Transverse colon (tissue), 4 donors: Measurements from ENCODE around the gene AXDND1. TPM values are rescaled to one million over a fixed set of nuclear protein-coding genes. Genes with fewer than 3 reads are reported as not detected.
"Not testable (repeated sequence)": the region's sequence is repeated elsewhere in the genome, so short reads cannot be mapped to it uniquely, and the experiment has no call there.

Experiments used
- DNase-seq: peaks from one replicate; pipeline ENCODE4 v3.0.0-alpha.2; 2019
- H3K27ac ChIP-seq, 4 donors: fragments of 200-600 bp; sonication (generic); 2 replicates each; pipeline ENCODE4 v1.5.1; 2016 to 2018; ENCODE audit warnings: inconsistent platforms in 4 of 4
- H3K27me3 ChIP-seq: fragments of 200-600 bp; sonication (generic); 2 replicates; pipeline ENCODE4 v1.5.1; 2017; ENCODE audit warnings: inconsistent platforms
- H3K36me3 ChIP-seq, 4 donors: fragments of 200-600 bp; sonication (generic); 2 replicates each; pipeline ENCODE4 v1.5.1; 2017 to 2019; ENCODE audit warnings: inconsistent platforms in 4 of 4
- H3K4me1 ChIP-seq, 4 donors: fragments of 200-600 bp; sonication (generic); 2 replicates each; pipeline ENCODE4 v1.5.1; 2017 to 2020; ENCODE audit warnings: inconsistent platforms in 4 of 4
- H3K4me3 ChIP-seq, 4 donors: fragments of 200-600 bp; sonication (generic); 1 replicate in 1 of 4; 2 replicates in 3 of 4; pipeline versions ENCODE4 v1.5.1 to v1.6.1; 2017 to 2019; ENCODE audit warnings: inconsistent platforms in 4 of 4
- H3K9me3 ChIP-seq, 2 donors: fragments of 200-600 bp; sonication (generic); 2 replicates each; pipeline ENCODE4 v1.5.1; 2017 to 2019; ENCODE audit warnings: inconsistent platforms in 2 of 2
- CTCF ChIP-seq, 5 experiments: fragments of 200-600 bp in 3 of 5; fragments of 450-650 bp in 2 of 5; sonication (generic) in 3 of 5; IDR thresholded peaks; 1 replicate in 2 of 5; 2 replicates in 3 of 5; pipeline ENCODE4 v1.5.1; 2016 to 2017; ENCODE audit warnings: antibody characterized with exemption in 5 of 5, inconsistent platforms in 3 of 5, mild to moderate bottlenecking in 2 of 5, moderate library complexity in 1 of 5
- EP300 ChIP-seq: sonication (generic); formaldehyde crosslinking; IDR thresholded peaks from one replicate; pipeline ENCODE4 v1.6.1; 2017; ENCODE audit warnings: antibody characterized with exemption, low read depth
- POLR2A ChIP-seq: fragments of 450-650 bp; IDR thresholded peaks from one replicate; pipeline ENCODE4 v1.6.1; 2016; ENCODE audit warnings: antibody characterized with exemption, mild to moderate bottlenecking, moderate library complexity
- POLR2AphosphoS5 ChIP-seq, 3 donors: sonication (generic); formaldehyde crosslinking; IDR thresholded peaks; one replicate each; pipeline ENCODE4 v1.6.1; 2016; ENCODE audit warnings: antibody characterized with exemption in 3 of 3
- WGBS, 2 donors: methylation state at CpG; one replicate each; pipeline ENCODE4 v1.1.5; 2018; ENCODE audit warnings: low coverage in 1 of 2; 5-methylcytosine and 5-hydroxymethylcytosine counted together
- in situ Hi-C, 4 donors: fragments of 200-750 bp; cut with MboI; loops; one replicate each; pipeline versions ENCODE4 v1.15.0 to v1.15.1; 2017; ENCODE audit warnings: low sequenced_read_pairs in 3 of 4, low pct_ligation_motif_present in 1 of 4, low pct_unique_long_range_greater_than_20kb in 1 of 4
- intact Hi-C: fragments of 100-400 bp; cut with DNase I; formaldehyde crosslinking; loops from one replicate; pipeline ENCODE4 v1.15.1; 2023; ENCODE audit warnings: low total_unique reads
- total RNA-seq, 4 donors: library from RNA; depleted of rRNA; stranded (reverse); fragments of >200 nt; gene quantifications; one replicate each; pipeline ENCODE4 v1.1.0, GENCODE V29; 2016

AXDND1 gene
- total RNA-seq, 4 donors from 2014 or later, result 3.1 to 8.4 (median 4.0) TPM

GRCh38 chr1:179424610-179425009 lies 58.8 kb downstream of the AXDND1 start:
- WGBS, 2 donors, result 91% methylated on average over 2 of the region's 2 CpGs; no CpG with 5 or more reads in 1 of the 2 donors
- H3K36me3 ChIP-seq, result no peaks in the 10 kb centered on the region
- intact Hi-C loops, result no loop called here
- H3K27ac ChIP-seq, result no peak overlapping the region
- TF ChIP-seq POLR2A (no peak), EP300 (no peak), POLR2AphosphoS5 (IDR thresholded peaks at IDR 0.05) (no peak), CTCF (IDR thresholded peaks at IDR 0.05) (no peak)
- H3K27me3 ChIP-seq, result no peaks in the 10 kb centered on the region
- in situ Hi-C loops, result no loop called here
- H3K4me1 ChIP-seq, result no peaks in the 10 kb centered on the region
- DNase-seq, result no peak
- H3K9me3 ChIP-seq, result peaks cover 8 to 12% of the 10 kb centered on the region in 2 donors
- H3K4me3 ChIP-seq, result no peak overlapping the region

GRCh38 chr1:179425186-179425585 lies 59.4 kb downstream of the AXDND1 start:
- in situ Hi-C loops (no loop called here), intact Hi-C loops (no loop called here)
- Histone ChIP-seq H3K27me3 (no peaks in the 10 kb centered on the region), H3K9me3 (peaks cover 8 to 12% of the 10 kb centered on the region in 2 donors), H3K36me3 (no peaks in the 10 kb centered on the region), H3K27ac (no peak overlapping the region), H3K4me1 (no peaks in the 10 kb centered on the region), H3K4me3 (no peak overlapping the region)
- no peak for DNase-seq
- no peak for TF ChIP-seq CTCF (IDR thresholded peaks at IDR 0.05)
- TF ChIP-seq POLR2AphosphoS5 (IDR thresholded peaks at IDR 0.05), result no peak
- TF ChIP-seq EP300, result no peak
- no peak for TF ChIP-seq POLR2A

GRCh38 chr1:179437171-179437570 lies 71.4 kb downstream of the AXDND1 start:
- H3K4me3 ChIP-seq, result no peak overlapping the region
- no peaks in the 10 kb centered on the region for H3K27me3 ChIP-seq
- TF ChIP-seq EP300 (no peak), POLR2A (no peak), CTCF (IDR thresholded peaks at IDR 0.05) (no peak), POLR2AphosphoS5 (IDR thresholded peaks at IDR 0.05) (no peak)
- no peak overlapping the region for H3K27ac ChIP-seq
- DNase-seq, result no peak
- no peaks in the 10 kb centered on the region for H3K4me1 ChIP-seq
- H3K9me3 ChIP-seq, result no peaks in the 10 kb centered on the region
- intact Hi-C loops (no loop called here), in situ Hi-C loops (no loop called here)
- 71 to 82% methylated on average over 5 to 7 of the region's 7 CpGs for WGBS, 2 donors
- no peaks in the 10 kb centered on the region for H3K36me3 ChIP-seq

- 72 to 85% methylated on average over 7 to 9 of the region's 9 CpGs for WGBS, 2 donors
- H3K36me3 ChIP-seq, H3K9me3 ChIP-seq, H3K4me1 ChIP-seq, DNase-seq, in situ Hi-C loops, H3K27me3 ChIP-seq, H3K4me3 ChIP-seq, intact Hi-C loops, H3K27ac ChIP-seq: not testable (repeated sequence)
Observed at GRCh38 chr1:179439646-179440045, 73.9 kb downstream of the AXDND1 start.

GRCh38 chr1:179440301-179440700 lies 74.5 kb downstream of the AXDND1 start:
- WGBS, 2 donors, result 72 to 86% methylated on average over 2 of the region's 2 CpGs
- intact Hi-C loops, DNase-seq, H3K4me1 ChIP-seq, H3K27me3 ChIP-seq, H3K9me3 ChIP-seq, H3K36me3 ChIP-seq, H3K4me3 ChIP-seq, H3K27ac ChIP-seq, in situ Hi-C loops: not testable (repeated sequence)
